Activated CD8-positive, alpha-beta T cell treated with anti-CD3 and anti-CD28 coated beads for 36 hours (primary cell): Measurements from ENCODE around the gene CORO1C. TPM values are rescaled to one million over a fixed set of nuclear protein-coding genes. Genes with fewer than 3 reads are reported as not detected.
"Not testable (repeated sequence)": the region's sequence is repeated elsewhere in the genome, so short reads cannot be mapped to it uniquely, and the experiment has no call there.

Source experiments
- ATAC-seq: fragments of 200-7000 bp; cut with Tn5 transposase; one replicate; pipeline ENCODE4 v1.10.0; 2021; ENCODE audit warnings: mild to moderate bottlenecking, moderate library complexity
- CTCF ChIA-PET: fragments of 350-600 bp; sonication (Branson Sonifier 250); formaldehyde crosslinking; loops from one replicate; lab custom pipeline; 2021; ENCODE audit warnings: antibody characterized with exemption; lab: Charles Lee
- POLR2A ChIA-PET: fragments of 350-600 bp; sonication (Branson Sonifier 250); formaldehyde crosslinking; loops from one replicate; lab custom pipeline; 2021; ENCODE audit warnings: antibody characterized with exemption; lab: Charles Lee
- DNase-seq: peaks from one replicate; pipeline ENCODE4 v3.0.0-alpha.2; 2020
- H3K27ac Mint-ChIP-seq: one replicate; pipeline ENCODE4 v1.8.0; 2021; ENCODE audit warnings: mild to moderate bottlenecking, mixed read lengths
- H3K27me3 Mint-ChIP-seq: one replicate; pipeline ENCODE4 v1.8.0; 2021; ENCODE audit warnings: mixed read lengths
- H3K36me3 Mint-ChIP-seq: one replicate; pipeline ENCODE4 v1.8.0; 2021; ENCODE audit warnings: low read depth, mixed read lengths
- H3K4me1 Mint-ChIP-seq: one replicate; pipeline ENCODE4 v1.8.0; 2021; ENCODE audit warnings: low read depth, mixed read lengths
- H3K4me3 Mint-ChIP-seq: one replicate; pipeline ENCODE4 v1.8.0; 2021; ENCODE audit warnings: mild to moderate bottlenecking, moderate library complexity, mixed read lengths
- H3K9me3 Mint-ChIP-seq: one replicate; pipeline ENCODE4 v1.8.0; 2021; ENCODE audit warnings: mixed read lengths
- intact Hi-C: fragments of 100-400 bp; cut with micrococcal nuclease; formaldehyde crosslinking; loops from one replicate; pipeline ENCODE4 v1.10.0; 2022
- total RNA-seq, 2 experiments: library from RNA; stranded (reverse); gene quantifications; one replicate each; pipeline ENCODE4 v1.2.3, GENCODE V29; 2021
- TF ChIP-seq, protein P1 (sequence below): fragments of 200-600 bp; IDR thresholded peaks from one replicate; pipeline ENCODE4 v1.8.0; 2022; ENCODE audit warnings: antibody characterized with exemption, mild to moderate bottlenecking

The CORO1C gene
- total RNA-seq, 2 experiments from 2014 or later: 90.1 to 98.9 TPM

DNA sequence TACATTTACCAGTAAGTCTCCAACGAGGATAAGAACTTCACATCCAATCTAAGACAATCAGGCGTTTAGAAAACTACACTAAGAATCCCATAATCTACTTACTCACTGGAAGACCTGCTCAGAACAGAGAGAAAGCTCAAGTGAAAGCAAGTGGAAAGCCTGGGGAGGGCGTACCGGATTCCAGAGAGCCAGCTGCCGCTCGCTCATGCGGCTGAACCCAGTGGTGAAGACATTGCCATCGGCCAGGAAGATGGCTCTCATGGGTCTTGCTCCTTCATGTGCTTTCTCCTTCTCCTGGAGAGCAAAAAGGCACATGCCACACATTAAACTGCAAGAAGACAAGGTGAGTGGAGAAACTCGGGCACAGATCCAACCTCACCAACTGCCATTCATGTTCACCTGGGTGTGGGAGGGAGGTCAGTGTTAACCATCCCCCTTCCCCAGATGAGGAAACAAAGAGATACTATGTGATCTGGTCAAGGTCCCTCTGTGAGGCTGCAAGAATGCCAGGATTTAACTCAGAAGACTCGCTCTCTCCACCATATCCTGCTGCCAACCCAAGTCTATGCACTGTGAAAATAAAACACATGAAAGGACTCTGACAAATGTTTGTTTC is 74.1 kb downstream of the CORO1C start:
- no peaks in the 10 kb centered on the region for H3K9me3 Mint-ChIP-seq
- H3K27ac Mint-ChIP-seq: no peak overlapping the region
- H3K36me3 Mint-ChIP-seq: peaks cover 11% of the 10 kb centered on the region
- peaks cover 6% of the 10 kb centered on the region for H3K4me1 Mint-ChIP-seq
- ChIA-PET POLR2A (no interaction called here), CTCF (interaction anchor here (1.3 kb wide), 1 partner anchor 11 kb away, joined by 4 read pairs; no protein-coding TSS in a partner anchor)
- intact Hi-C loops: no loop called here
- TF ChIP-seq, protein P1, sequence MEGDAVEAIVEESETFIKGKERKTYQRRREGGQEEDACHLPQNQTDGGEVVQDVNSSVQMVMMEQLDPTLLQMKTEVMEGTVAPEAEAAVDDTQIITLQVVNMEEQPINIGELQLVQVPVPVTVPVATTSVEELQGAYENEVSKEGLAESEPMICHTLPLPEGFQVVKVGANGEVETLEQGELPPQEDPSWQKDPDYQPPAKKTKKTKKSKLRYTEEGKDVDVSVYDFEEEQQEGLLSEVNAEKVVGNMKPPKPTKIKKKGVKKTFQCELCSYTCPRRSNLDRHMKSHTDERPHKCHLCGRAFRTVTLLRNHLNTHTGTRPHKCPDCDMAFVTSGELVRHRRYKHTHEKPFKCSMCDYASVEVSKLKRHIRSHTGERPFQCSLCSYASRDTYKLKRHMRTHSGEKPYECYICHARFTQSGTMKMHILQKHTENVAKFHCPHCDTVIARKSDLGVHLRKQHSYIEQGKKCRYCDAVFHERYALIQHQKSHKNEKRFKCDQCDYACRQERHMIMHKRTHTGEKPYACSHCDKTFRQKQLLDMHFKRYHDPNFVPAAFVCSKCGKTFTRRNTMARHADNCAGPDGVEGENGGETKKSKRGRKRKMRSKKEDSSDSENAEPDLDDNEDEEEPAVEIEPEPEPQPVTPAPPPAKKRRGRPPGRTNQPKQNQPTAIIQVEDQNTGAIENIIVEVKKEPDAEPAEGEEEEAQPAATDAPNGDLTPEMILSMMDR: no peak
- no peak overlapping the region for H3K4me3 Mint-ChIP-seq
- ATAC-seq (no peak), DNase-seq (no peak)
- H3K27me3 Mint-ChIP-seq: no peaks in the 10 kb centered on the region

- H3K9me3 Mint-ChIP-seq, H3K4me3 Mint-ChIP-seq, H3K4me1 Mint-ChIP-seq, POLR2A ChIA-PET, CTCF ChIA-PET, intact Hi-C loops, H3K27ac Mint-ChIP-seq, ATAC-seq, DNase-seq, H3K27me3 Mint-ChIP-seq: not testable (repeated sequence)
- peaks cover 16% of the 10 kb centered on the region for H3K36me3 Mint-ChIP-seq
These were observed 75.1 kb downstream of the CORO1C start for GRCh38 chr12:108656247-108656646.

DNA sequence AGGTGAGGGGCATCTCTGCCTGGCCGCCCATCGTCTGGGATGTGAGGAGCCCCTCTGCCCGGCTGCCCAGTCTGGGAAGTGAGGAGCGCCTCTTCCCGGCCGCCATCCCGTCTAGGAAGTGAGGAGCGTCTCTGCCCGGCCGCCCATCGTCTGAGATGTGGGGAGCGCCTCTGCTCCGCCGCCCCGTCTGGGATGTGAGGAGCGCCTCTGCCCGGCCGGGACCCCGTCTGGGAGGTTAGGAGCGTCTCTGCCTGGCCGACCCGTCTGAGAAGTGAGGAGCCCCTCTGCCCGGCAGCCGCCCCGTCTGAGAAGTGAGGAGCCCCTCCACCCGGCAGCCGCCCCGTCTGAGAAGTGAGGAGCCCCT is 75.5 kb downstream of the CORO1C start:
- H3K27me3 Mint-ChIP-seq, POLR2A ChIA-PET, H3K4me3 Mint-ChIP-seq, H3K27ac Mint-ChIP-seq, ATAC-seq, intact Hi-C loops, H3K4me1 Mint-ChIP-seq, DNase-seq, H3K9me3 Mint-ChIP-seq, CTCF ChIA-PET: not testable (repeated sequence)
- H3K36me3 Mint-ChIP-seq: peaks cover 16% of the 10 kb centered on the region

DNA sequence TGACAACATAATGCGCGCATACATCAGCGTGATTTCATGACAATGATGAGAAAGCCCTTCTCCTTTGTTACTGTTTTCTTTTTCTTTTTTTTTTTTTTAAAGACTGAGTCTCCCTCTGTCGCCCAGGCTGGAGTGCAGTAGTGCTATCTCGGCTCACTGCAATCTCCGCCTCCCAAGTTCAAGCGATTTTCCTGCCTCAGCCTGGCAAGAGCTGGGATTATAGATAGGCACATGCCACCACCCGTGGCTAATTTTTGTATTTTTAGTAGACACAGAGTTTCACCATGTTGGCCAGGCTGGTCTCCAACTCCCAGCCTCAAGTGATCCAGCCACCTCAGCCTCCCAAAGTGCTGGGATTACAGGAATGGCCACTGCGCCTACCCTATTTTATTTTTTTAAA is 76.7 kb downstream of the CORO1C start:
- DNase-seq, H3K27me3 Mint-ChIP-seq, H3K27ac Mint-ChIP-seq, H3K4me3 Mint-ChIP-seq, H3K9me3 Mint-ChIP-seq, ATAC-seq, intact Hi-C loops, H3K4me1 Mint-ChIP-seq, POLR2A ChIA-PET: not testable (repeated sequence)
- H3K36me3 Mint-ChIP-seq: peaks cover 16% of the 10 kb centered on the region
- CTCF ChIA-PET: interaction anchor here (1.0 kb wide), 1 partner anchor 9 kb away, joined by 7 read pairs; no protein-coding TSS in a partner anchor

- no peak for DNase-seq
- Mint-ChIP-seq H3K36me3 (peaks cover 13% of the 10 kb centered on the region), H3K4me3 (no peak overlapping the region), H3K27me3 (no peaks in the 10 kb centered on the region), H3K27ac (no peak overlapping the region), H3K4me1 (peaks cover 16% of the 10 kb centered on the region), H3K9me3 (no peaks in the 10 kb centered on the region)
- TF ChIP-seq, protein P1: no peak
- no peak for ATAC-seq
- ChIA-PET CTCF (interaction anchor here (0.6 to 3.5 kb wide), 4 partner anchors 11 to 920 kb away, joined by 3 to 26 read pairs (median 4); no protein-coding TSS in a partner anchor), POLR2A (no interaction called here)
- intact Hi-C loops: no loop called here
These were observed 77.4 kb downstream of the CORO1C start for GRCh38 chr12:108653922-108654321.

DNA sequence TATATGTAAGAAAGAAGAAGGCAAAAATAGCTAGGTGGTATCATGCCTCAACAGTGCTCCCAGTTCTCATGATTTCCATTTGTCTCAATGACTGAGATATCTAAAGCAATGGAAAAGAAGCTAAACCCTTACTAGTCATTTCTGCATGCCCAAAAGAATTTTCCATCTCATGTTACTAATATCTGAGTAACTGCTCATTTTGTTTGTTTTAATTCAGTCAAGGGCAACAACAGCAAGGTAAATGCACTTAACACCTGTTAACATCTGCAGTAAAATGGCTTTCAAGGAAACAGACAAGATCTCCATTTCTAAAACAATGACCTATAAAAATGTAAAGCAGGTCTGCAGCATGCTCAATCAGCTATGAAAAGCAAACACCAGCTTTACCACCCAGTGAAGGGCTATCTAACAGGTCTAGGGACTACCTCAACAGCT is 78.2 kb downstream of the CORO1C start:
- TF ChIP-seq, protein P1: no peak
- H3K36me3 Mint-ChIP-seq: peaks cover 18% of the 10 kb centered on the region
- intact Hi-C loops: no loop called here
- H3K4me1 Mint-ChIP-seq: peaks cover 20% of the 10 kb centered on the region
- no peak overlapping the region for H3K27ac Mint-ChIP-seq
- no peak for DNase-seq
- POLR2A ChIA-PET: interaction anchor here (0.8 to 1.5 kb wide), 2 partner anchors 9 to 14 kb away, joined by 3 to 5 read pairs; no protein-coding TSS in a partner anchor
- CTCF ChIA-PET: interaction anchor here (0.6 to 3.5 kb wide), 4 partner anchors 11 to 920 kb away, joined by 3 to 26 read pairs (median 4); no protein-coding TSS in a partner anchor
- no peaks in the 10 kb centered on the region for H3K27me3 Mint-ChIP-seq
- no peak overlapping the region for H3K4me3 Mint-ChIP-seq
- H3K9me3 Mint-ChIP-seq: no peaks in the 10 kb centered on the region
- ATAC-seq: no peak
